Transverse colon (tissue), 4 donors: ENCODE measurements around the gene USP47. TPM values are rescaled to one million over a fixed set of nuclear protein-coding genes. Genes with fewer than 3 reads are reported as not detected.
"Not testable (repeated sequence)": the region's sequence is repeated elsewhere in the genome, so short reads cannot be mapped to it uniquely, and the experiment has no call there.

Source experiments
- DNase-seq: peaks from one replicate; pipeline ENCODE4 v3.0.0-alpha.2; 2019
- H3K27ac ChIP-seq, 4 donors: fragments of 200-600 bp; sonication (generic); 2 replicates each; pipeline ENCODE4 v1.5.1; 2016 to 2018; ENCODE audit warnings: inconsistent platforms in 4 of 4
- H3K27me3 ChIP-seq: fragments of 200-600 bp; sonication (generic); 2 replicates; pipeline ENCODE4 v1.5.1; 2017; ENCODE audit warnings: inconsistent platforms
- H3K36me3 ChIP-seq, 4 donors: fragments of 200-600 bp; sonication (generic); 2 replicates each; pipeline ENCODE4 v1.5.1; 2017 to 2019; ENCODE audit warnings: inconsistent platforms in 4 of 4
- H3K4me1 ChIP-seq, 4 donors: fragments of 200-600 bp; sonication (generic); 2 replicates each; pipeline ENCODE4 v1.5.1; 2017 to 2020; ENCODE audit warnings: inconsistent platforms in 4 of 4
- H3K4me3 ChIP-seq, 4 donors: fragments of 200-600 bp; sonication (generic); 1 replicate in 1 of 4; 2 replicates in 3 of 4; pipeline versions ENCODE4 v1.5.1 to v1.6.1; 2017 to 2019; ENCODE audit warnings: inconsistent platforms in 4 of 4
- H3K9me3 ChIP-seq, 2 donors: fragments of 200-600 bp; sonication (generic); 2 replicates each; pipeline ENCODE4 v1.5.1; 2017 to 2019; ENCODE audit warnings: inconsistent platforms in 2 of 2
- EP300 ChIP-seq: sonication (generic); formaldehyde crosslinking; IDR thresholded peaks from one replicate; pipeline ENCODE4 v1.6.1; 2017; ENCODE audit warnings: antibody characterized with exemption, low read depth
- POLR2A ChIP-seq: fragments of 450-650 bp; IDR thresholded peaks from one replicate; pipeline ENCODE4 v1.6.1; 2016; ENCODE audit warnings: antibody characterized with exemption, mild to moderate bottlenecking, moderate library complexity
- POLR2AphosphoS5 ChIP-seq, 3 donors: sonication (generic); formaldehyde crosslinking; IDR thresholded peaks; one replicate each; pipeline ENCODE4 v1.6.1; 2016; ENCODE audit warnings: antibody characterized with exemption in 3 of 3
- WGBS, 2 donors: methylation state at CpG; one replicate each; pipeline ENCODE4 v1.1.5; 2018; ENCODE audit warnings: low coverage in 1 of 2; 5-methylcytosine and 5-hydroxymethylcytosine counted together
- in situ Hi-C, 4 donors: fragments of 200-750 bp; cut with MboI; loops; one replicate each; pipeline versions ENCODE4 v1.15.0 to v1.15.1; 2017; ENCODE audit warnings: low sequenced_read_pairs in 3 of 4, low pct_ligation_motif_present in 1 of 4, low pct_unique_long_range_greater_than_20kb in 1 of 4
- intact Hi-C: fragments of 100-400 bp; cut with DNase I; formaldehyde crosslinking; loops from one replicate; pipeline ENCODE4 v1.15.1; 2023; ENCODE audit warnings: low total_unique reads
- total RNA-seq, 4 donors: library from RNA; depleted of rRNA; stranded (reverse); fragments of >200 nt; gene quantifications; one replicate each; pipeline ENCODE4 v1.1.0, GENCODE V29; 2016
- TF ChIP-seq, protein P1 (sequence below), 5 experiments: fragments of 200-600 bp in 3 of 5; fragments of 450-650 bp in 2 of 5; sonication (generic) in 3 of 5; IDR thresholded peaks; 1 replicate in 2 of 5; 2 replicates in 3 of 5; pipeline ENCODE4 v1.5.1; 2016 to 2017; ENCODE audit warnings: antibody characterized with exemption in 5 of 5, inconsistent platforms in 3 of 5, mild to moderate bottlenecking in 2 of 5, moderate library complexity in 1 of 5

The USP47 gene
- total RNA-seq, 4 donors from 2014 or later, result 42.6 to 85.1 (median 57.3) TPM

DNA sequence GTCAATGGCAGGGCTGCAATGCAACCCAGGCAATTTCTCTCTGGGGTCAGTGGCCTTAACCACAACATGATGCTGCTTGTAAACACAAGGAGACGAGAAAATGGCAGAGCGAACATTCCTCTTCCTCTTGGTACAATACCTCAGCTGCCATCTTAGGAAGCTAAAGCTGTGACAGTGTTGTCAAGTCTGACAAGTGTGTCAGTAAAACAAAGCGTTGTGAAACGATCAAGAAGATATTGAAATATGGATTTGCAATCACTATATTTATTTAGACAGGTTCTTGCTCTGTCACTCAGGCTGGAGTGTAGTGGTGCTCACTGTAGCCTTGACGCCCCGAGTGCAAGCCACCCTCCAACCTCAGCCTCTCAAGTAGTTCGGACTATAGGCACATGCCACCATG is 14.5 kb upstream of the USP47 start:
- TF ChIP-seq EP300, result no peak
- TF ChIP-seq, protein P1, sequence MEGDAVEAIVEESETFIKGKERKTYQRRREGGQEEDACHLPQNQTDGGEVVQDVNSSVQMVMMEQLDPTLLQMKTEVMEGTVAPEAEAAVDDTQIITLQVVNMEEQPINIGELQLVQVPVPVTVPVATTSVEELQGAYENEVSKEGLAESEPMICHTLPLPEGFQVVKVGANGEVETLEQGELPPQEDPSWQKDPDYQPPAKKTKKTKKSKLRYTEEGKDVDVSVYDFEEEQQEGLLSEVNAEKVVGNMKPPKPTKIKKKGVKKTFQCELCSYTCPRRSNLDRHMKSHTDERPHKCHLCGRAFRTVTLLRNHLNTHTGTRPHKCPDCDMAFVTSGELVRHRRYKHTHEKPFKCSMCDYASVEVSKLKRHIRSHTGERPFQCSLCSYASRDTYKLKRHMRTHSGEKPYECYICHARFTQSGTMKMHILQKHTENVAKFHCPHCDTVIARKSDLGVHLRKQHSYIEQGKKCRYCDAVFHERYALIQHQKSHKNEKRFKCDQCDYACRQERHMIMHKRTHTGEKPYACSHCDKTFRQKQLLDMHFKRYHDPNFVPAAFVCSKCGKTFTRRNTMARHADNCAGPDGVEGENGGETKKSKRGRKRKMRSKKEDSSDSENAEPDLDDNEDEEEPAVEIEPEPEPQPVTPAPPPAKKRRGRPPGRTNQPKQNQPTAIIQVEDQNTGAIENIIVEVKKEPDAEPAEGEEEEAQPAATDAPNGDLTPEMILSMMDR (IDR thresholded peaks at IDR 0.05), result no peak
- TF ChIP-seq POLR2A, result no peak
- no peak for TF ChIP-seq POLR2AphosphoS5 (IDR thresholded peaks at IDR 0.05)
- intact Hi-C loops, result no loop called here
- H3K4me3 ChIP-seq, result no peak overlapping the region
- H3K36me3 ChIP-seq, result no peaks in the 10 kb centered on the region
- no peaks in the 10 kb centered on the region for H3K9me3 ChIP-seq
- 77 to 100% methylated on average over 1 to 7 of the region's 7 CpGs for WGBS, 2 donors
- no peaks in the 10 kb centered on the region for H3K27me3 ChIP-seq
- no peak for DNase-seq
- in situ Hi-C loops, result no loop called here
- no peak overlapping the region for H3K27ac ChIP-seq
- no peaks in the 10 kb centered on the region for H3K4me1 ChIP-seq

GRCh38 chr11:11831406-11831805 is 10.4 kb upstream of the USP47 start:
- intact Hi-C loops, in situ Hi-C loops: not testable (repeated sequence)

GRCh38 chr11:11836676-11837231 is 5.0 kb upstream of the USP47 start:
- no peaks in the 10 kb centered on the region for H3K9me3 ChIP-seq
- H3K4me3 ChIP-seq, result no peak overlapping the region
- intact Hi-C loops (no loop called here), in situ Hi-C loops (no loop called here)
- 91 to 92% methylated on average over 2 of the region's 2 CpGs for WGBS, 2 donors
- no peak for DNase-seq
- H3K4me1 ChIP-seq, result peaks cover 3 to 6% (median 4%) of the 10 kb centered on the region in 4 donors
- H3K27me3 ChIP-seq, result no peaks in the 10 kb centered on the region
- no peak for TF ChIP-seq POLR2AphosphoS5 (IDR thresholded peaks at IDR 0.05)
- TF ChIP-seq EP300, result no peak
- no peak for TF ChIP-seq POLR2A
- TF ChIP-seq, protein P1 (IDR thresholded peaks at IDR 0.05), result no peak
- no peak overlapping the region for H3K27ac ChIP-seq
- H3K36me3 ChIP-seq, result no peaks in the 10 kb centered on the region

More at GRCh38 chr11:11831406-11831805, 10.4 kb upstream of the USP47 start:
- not testable (repeated sequence) for H3K4me1 ChIP-seq, H3K27me3 ChIP-seq, H3K27ac ChIP-seq, H3K36me3 ChIP-seq, DNase-seq, H3K4me3 ChIP-seq, H3K9me3 ChIP-seq
- 54 to 83% methylated on average over 3 to 7 of the region's 7 CpGs for WGBS, 2 donors

GRCh38 chr11:11839718-11840117 is 2.1 kb upstream of the USP47 start:
- TF ChIP-seq POLR2AphosphoS5 (IDR thresholded peaks at IDR 0.05), result no peak
- TF ChIP-seq, protein P1 (IDR thresholded peaks at IDR 0.05), result no peak
- in situ Hi-C loops, result no loop called here
- no peak for DNase-seq

DNA sequence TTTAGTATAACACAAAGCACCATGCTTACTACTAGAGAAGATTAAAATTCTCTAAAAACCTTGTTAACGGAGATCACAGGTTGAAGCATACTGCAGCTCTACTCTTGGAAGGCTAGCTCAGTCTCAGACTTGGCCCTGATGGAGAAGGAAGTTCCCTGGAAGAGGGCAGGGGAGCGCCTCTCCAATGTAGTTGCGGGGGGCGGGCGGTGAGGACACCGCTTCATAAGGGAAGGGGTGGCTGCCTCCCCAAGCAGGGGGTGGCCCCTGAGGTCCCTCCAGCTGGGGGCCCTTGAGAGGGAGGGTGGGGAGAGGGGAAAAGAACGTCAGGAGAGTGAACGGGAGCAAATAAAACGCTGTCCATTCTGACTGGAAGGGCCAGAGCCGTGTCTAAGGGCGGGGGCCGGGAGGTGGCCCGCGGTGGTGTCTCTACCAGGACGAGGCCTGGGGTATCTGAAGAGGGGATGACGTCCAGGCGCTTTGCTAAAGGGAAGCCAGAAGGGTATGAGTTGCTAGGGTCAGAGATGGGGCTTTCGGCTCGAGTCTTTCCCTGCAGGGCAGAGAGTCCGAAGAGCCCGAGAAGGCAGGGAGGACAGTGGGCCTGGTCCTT is 553 bp upstream of the USP47 start:
- intact Hi-C loops, result no loop called here
- 0 to 6% methylated on average over 1 to 21 of the region's 21 CpGs for WGBS, 2 donors
- Histone ChIP-seq H3K27me3 (no peaks in the 10 kb centered on the region), H3K4me1 (peaks cover 15 to 38% (median 32%) of the 10 kb centered on the region in 4 donors), H3K9me3 (no peaks in the 10 kb centered on the region), H3K36me3 (no peaks in the 10 kb centered on the region), H3K27ac (peak overlapping the region; percentile 94 to 99 (median 98)), H3K4me3 (peak overlapping the region; percentile 53 to 87 (median 84))
- peak; percentile 48 for DNase-seq
- TF ChIP-seq, protein P1 (IDR thresholded peaks at IDR 0.05), result peak in 1 of 5 experiments; percentile 50
- TF ChIP-seq POLR2A, result no peak
- no peak for TF ChIP-seq EP300
- peak; percentile 6 to 60 (median 57) for TF ChIP-seq POLR2AphosphoS5 (IDR thresholded peaks at IDR 0.05)
- in situ Hi-C loops, result no loop called here

More at GRCh38 chr11:11839718-11840117, 2.1 kb upstream of the USP47 start:
- Histone ChIP-seq H3K4me1 (peaks cover 5 to 23% (median 17%) of the 10 kb centered on the region in 4 donors), H3K36me3 (no peaks in the 10 kb centered on the region), H3K4me3 (no peak overlapping the region), H3K27me3 (no peaks in the 10 kb centered on the region), H3K27ac (no peak overlapping the region), H3K9me3 (no peaks in the 10 kb centered on the region)
- intact Hi-C loops, result no loop called here
